GM06990 (cell line): ENCODE results near the gene KANSL3.
"Not testable (repeated sequence)": the region's sequence is repeated elsewhere in the genome, so short reads cannot be mapped to it uniquely, and the experiment has no call there.

Source experiments
- DNase-seq: peaks from one replicate; pipeline ENCODE4 v3.0.0-alpha.2; 2011; ENCODE audit not compliant: insufficient read length; ENCODE audit errors: extremely low read depth
- H3K27me3 ChIP-seq: replicated peaks from 2 replicates; pipeline ENCODE4 v1.6.0; 2011; ENCODE audit warnings: low read length; ENCODE audit not compliant: control insufficient read depth, insufficient read depth
- H3K36me3 ChIP-seq: 2 replicates; pipeline ENCODE4 v1.5.1; 2011; ENCODE audit warnings: low read length; ENCODE audit not compliant: control insufficient read depth, insufficient read depth
- H3K4me3 ChIP-seq: replicated peaks from 2 replicates; pipeline ENCODE4 v1.5.1; 2011; ENCODE audit warnings: low read depth, mild to moderate bottlenecking, control low read depth, low read length
- CTCF ChIP-seq: IDR thresholded peaks from 2 replicates; pipeline ENCODE4 v1.5.1; 2011; ENCODE audit warnings: low read length, control low read depth, mild to moderate bottlenecking, inconsistent platforms; ENCODE audit not compliant: insufficient read depth, poor library complexity, severe bottlenecking

Gene KANSL3

GRCh38 chr2:96558061-96558460 is 80.1 kb downstream of the KANSL3 start:
- H3K4me3 ChIP-seq, result no peak overlapping the region
- TF ChIP-seq CTCF, result no peak
- no peak for DNase-seq
- no peaks in the 10 kb centered on the region; the same call in 1 of the 2 replicates for H3K36me3 ChIP-seq
- H3K27me3 ChIP-seq, result no peaks in the 10 kb centered on the region; the same call in 1 of the 2 replicates

GRCh38 chr2:96557421-96557820 is 80.7 kb downstream of the KANSL3 start:
- not testable (repeated sequence) for H3K27me3 ChIP-seq, H3K36me3 ChIP-seq, DNase-seq, H3K4me3 ChIP-seq

GRCh38 chr2:96556441-96557330 is 81.4 kb downstream of the KANSL3 start:
- Histone ChIP-seq H3K4me3 (no peak overlapping the region), H3K36me3 (peaks cover 8% of the 10 kb centered on the region), H3K27me3 (no peaks in the 10 kb centered on the region; the same call in 1 of the 2 replicates)
- no peak for DNase-seq
- no peak for TF ChIP-seq CTCF

GRCh38 chr2:96555146-96555610 is 82.9 kb downstream of the KANSL3 start:
- peaks cover 22% of the 10 kb centered on the region for H3K36me3 ChIP-seq
- no peak overlapping the region for H3K4me3 ChIP-seq
- H3K27me3 ChIP-seq, result no peaks in the 10 kb centered on the region; the same call in 1 of the 2 replicates
- DNase-seq, result no peak
- TF ChIP-seq CTCF, result no peak

GRCh38 chr2:96554293-96555145 is 83.6 kb downstream of the KANSL3 start:
- no peak overlapping the region for H3K4me3 ChIP-seq
- H3K36me3 ChIP-seq, result peaks cover 26% of the 10 kb centered on the region
- peak; percentile 90 for TF ChIP-seq CTCF
- H3K27me3 ChIP-seq, result no peaks in the 10 kb centered on the region; the same call in 1 of the 2 replicates
- DNase-seq, result peak; percentile 77

DNA sequence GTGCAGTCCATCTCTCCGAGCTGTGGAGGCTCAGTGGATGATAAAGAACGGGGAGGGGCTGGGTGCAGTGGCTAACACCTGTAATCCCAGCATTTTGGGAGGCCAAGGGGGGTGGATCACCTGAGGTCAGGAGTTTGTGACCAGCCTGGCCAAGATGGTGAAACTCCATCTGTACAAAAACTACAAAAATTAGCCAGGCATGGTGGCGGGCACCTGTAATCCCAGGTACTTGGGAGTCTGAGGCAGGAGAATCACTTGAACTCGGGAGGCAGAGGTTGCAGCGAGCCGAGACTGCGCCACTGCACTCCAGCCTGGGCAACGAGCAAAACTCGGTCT is 84.2 kb downstream of the KANSL3 start:
- H3K27me3 ChIP-seq, DNase-seq, H3K4me3 ChIP-seq: not testable (repeated sequence)
- peaks cover 32% of the 10 kb centered on the region for H3K36me3 ChIP-seq
